GM18526 (cell line): ENCODE results near the gene CR2.

Experiments
- POLR2A ChIP-seq: IDR thresholded peaks from 3 replicates; pipeline ENCODE4 v1.6.1; 2011; ENCODE audit not compliant: insufficient read length; ENCODE audit errors: extremely low read depth

CR2 gene

DNA sequence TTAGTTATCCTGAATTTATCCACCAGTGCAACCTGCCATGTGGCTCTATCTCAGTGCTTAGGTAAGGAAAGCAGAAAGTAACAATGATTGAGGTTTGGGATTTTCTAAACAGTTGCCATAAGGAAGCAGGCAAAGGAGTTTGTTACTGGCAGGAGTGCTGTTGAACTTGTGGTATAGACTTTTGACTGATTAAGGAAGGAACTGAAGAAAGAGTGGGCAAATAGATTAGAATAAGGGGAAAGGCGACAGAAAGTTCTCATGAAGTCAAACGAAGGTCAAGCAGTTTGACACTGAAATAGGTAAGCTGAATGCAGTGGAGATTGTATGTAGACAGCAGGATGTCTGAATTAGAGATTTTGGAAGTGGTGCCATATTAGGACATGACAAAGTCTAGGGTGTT is 24.2 kb upstream of the CR2 start:
- TF ChIP-seq POLR2A, result no peak

DNA sequence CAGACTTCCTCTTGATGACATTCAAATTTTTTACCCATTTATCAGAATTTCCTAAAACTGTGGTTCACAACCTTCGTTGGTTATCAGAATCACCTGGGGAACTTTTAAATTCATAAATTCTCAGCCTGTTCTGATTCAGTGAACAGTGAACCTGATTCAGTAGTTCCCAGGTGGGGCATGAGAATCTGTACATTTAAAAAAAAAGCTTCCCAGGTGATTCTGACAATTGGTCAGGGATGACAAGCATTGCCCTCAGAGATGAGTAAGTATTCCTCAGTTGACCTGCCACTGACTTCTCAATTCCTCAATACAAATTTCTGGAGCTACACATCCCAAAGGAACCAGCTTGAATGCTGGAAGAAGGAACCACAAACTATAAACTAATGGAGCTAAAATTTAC is 23.5 kb upstream of the CR2 start:
- no peak for TF ChIP-seq POLR2A

DNA sequence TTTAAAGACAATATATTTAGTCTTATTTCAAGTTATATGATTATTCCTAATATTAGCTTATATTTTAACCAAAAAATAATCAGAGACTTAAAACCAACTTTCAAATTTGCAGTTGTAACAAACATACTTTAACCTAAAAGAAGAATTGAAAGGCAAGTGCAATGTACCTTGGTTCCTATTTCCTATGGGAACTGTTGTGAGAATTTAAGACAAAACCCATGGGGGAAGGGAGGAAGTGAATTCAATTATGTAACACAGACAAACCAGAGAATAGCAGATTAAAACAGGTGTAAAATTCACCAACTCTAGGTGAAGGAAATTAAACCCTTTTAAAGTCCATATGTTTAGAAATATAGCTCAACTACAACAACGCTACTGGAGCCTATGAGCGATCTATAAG is 22.6 kb upstream of the CR2 start:
- no peak for TF ChIP-seq POLR2A

DNA sequence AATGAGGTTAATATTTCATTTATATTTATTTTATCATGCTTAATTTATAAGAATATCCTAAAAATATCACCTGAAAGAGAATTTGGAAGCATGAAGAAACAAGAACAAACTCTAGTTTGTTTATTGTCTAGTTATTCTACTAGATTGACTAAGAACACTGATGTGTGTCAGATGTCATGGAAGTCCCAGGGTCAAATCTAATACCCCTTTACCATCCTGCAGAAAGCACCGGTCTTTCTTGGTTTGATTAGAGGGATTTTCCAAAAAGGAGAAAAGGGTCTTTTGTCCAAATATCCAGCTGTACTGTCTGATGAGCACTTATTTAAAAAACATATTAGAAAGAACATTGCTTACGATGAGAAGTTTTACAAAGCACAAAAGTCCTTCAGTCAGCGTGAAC is 20.7 kb upstream of the CR2 start:
- no peak for TF ChIP-seq POLR2A

DNA sequence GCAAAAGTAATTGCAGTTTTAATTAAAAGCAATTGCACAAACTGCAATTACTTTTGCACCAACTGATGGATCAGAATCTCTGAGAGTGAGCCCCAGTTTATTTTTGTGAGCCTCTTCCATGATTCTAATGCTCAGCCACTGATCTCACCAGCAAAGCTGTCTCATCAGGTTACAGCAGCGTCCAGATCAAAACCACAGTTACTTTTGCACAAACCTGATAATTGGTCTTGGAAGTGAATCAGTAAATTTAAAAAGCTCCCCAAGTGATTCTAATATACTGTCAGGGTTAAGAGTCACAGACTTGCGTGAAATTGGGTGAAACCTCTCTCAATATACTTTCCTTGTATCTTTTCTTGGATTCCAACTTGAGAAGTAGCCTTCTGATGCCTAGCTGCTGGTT is 13.5 kb upstream of the CR2 start:
- TF ChIP-seq POLR2A, result no peak

DNA sequence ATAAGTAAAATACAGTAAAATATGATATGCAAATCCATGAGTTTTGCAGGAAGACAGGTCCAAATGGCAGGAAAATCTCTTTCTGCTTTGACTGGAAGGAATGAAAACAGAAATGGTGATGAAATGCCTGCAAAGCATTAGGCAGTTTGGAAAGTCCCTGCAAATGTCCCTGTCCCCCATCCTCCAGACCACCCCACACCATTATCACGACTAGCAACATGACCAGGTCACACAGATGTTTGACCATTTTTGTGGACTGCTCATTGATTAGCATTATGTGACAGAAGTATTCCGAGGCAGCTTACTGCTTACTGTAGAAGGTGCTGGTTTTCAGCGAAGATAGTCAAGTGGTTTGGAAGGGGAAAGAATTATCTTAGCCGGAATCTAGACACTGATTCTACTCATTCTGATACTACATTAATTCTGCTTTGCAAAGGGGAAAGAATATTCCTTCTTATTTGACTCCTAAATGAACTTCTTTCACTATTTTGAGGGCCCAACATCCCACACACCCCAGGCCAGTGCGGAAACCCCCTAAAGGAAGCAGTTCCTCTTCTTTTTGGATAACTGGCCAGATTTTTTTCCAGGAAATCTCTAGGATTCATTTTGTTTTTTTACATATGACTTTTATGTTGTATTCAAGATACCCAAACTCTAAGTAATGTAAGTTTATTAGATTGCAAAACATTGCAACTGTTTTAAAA is 9.5 kb upstream of the CR2 start:
- TF ChIP-seq POLR2A, result no peak

DNA sequence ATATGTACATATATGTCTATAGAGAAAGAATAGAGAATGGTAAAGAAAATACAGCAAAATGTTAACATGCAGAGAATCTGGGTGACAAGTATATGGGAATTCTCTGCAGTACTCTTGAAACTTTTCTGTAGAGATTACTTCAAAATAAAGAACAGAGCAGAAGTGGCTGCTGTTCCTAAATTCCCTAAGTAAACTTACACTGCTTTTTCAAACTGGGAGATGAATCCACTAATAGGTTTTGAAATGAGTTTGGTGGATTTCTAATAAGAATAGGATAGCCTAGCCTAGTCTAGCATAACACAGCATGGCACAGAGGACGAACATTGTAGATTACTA is 450 bp upstream of the CR2 start:
- no peak for TF ChIP-seq POLR2A

DNA sequence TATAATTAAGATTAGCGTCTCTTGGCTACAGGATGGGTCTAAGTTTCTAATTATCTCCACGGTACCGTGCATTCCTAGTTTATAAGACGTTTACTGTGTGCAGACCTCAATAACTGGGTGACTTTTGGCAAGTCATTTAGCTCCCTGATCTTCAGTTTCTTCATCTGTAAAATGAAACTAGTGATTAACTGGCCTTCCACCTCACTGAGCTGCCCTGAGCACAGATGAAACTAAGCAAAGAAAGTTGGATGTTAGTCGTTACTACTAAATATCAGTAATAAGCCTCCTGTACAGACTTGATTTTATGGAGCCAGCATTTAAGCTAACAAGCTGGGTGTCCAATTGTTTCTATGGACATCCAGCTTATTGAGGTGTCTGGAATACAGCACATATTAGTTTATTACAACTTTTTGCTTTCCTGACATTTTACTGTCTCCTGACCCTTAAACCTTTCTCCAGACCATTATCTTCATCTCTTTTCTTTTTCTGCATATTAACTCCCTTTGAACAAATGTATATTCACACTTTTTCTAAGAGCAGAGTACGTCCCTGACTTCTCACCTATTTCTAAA is 1.1 kb downstream of the CR2 start:
- no peak for TF ChIP-seq POLR2A

DNA sequence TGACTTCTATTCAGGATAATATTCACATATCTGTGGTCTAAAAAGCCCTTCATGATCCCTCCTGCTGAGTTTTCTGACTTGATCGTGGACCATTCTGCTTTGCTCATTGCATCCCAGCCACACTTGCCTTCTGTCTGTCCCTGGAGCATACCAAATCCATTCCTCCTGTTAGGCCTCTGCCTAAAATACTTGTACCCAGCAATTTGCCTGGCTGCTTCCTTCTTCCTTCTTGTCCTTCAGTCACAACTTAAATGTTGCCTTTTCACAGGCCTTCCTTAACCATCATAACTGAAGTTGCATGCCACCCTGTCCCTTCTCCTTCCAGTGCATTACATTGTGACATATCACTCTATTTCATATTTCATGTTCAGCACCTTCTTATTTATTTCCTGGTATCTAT is 4.3 kb downstream of the CR2 start:
- no peak for TF ChIP-seq POLR2A

DNA sequence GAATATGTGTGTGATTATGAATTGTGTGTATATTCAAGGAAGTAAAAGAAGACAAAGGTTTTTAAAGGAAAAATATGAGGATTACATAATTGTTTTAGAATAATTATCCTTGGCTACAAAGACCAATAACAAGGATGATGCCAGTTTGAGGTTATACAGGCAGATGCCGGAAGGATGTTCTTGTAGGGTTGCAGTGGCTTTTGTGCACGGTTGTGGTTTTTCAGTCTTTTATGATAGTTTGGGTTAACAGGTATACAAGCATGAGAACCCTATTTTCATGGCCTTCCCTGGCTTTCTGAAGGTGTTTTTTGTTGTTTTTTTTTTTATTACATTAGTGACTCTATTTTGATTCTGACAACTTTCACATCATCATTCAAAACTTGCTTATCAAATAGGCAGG is 4.9 kb downstream of the CR2 start:
- no peak for TF ChIP-seq POLR2A

DNA sequence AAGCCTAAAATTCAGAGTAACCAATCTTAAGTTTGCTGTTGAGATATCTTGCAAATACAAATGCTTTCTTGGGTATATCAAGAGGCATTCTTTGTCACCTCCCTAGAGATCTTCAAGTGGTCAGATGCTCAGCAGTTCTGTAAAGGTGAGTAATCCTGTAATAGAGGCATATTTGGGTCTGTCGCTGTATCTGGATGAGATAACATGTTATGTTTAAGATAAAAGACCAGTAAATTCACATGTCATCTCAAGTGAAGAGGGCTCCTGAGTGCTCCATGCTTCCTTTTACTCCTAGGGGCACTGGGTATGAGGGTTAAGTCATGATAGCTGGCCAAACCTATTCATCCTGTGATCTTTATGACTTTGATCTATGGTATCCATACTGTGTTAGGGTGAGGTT is 7.5 kb downstream of the CR2 start:
- TF ChIP-seq POLR2A, result no peak

DNA sequence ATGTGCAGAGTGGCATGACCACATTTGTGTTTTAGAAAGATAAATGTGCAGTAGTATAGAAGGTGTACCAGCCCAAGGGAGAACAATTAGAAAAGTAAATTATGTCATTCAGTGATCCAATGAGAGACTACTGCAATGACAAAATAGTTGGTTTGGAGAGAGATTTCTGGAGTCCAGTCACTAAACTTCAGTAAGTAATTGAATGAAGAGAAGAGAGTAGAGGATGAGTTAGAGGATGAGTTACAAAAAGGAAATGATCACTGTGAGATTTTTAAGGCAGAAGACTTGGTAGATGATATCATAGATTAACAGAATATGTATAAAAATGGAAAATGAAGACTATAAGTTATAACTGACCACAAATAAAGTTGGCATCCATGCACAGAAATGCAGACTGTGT is 8.4 kb downstream of the CR2 start:
- no peak for TF ChIP-seq POLR2A

DNA sequence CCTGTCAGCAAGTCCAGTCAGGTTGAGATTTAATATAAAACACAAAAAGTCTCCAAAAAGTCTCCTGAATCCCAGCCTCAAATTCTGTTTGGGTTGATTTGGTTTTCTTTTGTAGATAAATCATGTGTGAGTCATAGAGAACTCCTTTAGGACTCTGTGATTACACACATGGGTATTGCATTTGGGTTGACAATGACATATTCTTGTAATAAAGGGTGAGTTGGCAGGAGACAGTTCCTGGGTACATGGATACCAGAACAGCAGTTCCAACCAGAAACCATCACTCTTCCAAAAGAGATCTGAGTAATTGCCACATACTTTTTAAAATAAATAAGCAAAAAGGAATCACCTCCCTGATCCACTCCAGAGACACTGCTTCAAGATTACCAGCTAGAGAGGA is 8.9 kb downstream of the CR2 start:
- TF ChIP-seq POLR2A, result no peak

DNA sequence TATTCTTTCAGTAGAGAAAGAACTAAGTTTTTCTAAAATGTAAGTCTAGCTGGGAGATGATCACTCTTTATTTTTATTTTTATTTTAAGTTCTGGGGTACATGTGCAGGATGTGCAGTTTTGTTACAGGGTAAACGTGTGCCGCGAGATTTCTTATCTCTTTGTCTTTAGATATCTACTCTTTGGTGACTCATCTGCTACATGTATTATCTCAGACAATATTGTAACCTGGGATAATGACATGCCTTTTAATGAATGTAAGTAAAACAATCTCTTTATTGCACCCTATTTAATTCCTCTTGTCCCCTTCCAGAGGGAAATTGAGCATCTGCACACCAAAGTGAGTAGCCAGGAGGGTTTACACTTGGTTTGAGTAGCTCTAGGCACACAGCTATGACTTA is 9.4 kb downstream of the CR2 start:
- TF ChIP-seq POLR2A, result no peak

DNA sequence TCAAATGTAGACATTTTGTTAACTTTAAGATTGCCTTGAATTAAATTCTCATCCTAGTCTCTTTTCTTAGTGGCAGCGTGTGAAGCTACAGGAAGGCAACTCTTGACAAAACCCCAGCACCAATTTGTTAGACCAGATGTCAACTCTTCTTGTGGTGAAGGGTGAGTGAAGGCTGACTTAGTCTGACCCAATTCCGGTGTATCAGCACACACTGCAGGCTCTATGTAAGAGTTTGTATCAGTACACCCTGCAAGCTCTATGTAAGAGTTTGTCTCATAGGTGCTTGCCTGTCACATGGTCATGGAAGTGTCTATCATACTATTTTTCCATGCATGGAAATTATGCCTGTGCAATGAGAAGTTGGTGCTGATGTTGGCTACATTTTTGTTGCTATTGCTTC is 16.8 kb downstream of the CR2 start:
- TF ChIP-seq POLR2A, result no peak

DNA sequence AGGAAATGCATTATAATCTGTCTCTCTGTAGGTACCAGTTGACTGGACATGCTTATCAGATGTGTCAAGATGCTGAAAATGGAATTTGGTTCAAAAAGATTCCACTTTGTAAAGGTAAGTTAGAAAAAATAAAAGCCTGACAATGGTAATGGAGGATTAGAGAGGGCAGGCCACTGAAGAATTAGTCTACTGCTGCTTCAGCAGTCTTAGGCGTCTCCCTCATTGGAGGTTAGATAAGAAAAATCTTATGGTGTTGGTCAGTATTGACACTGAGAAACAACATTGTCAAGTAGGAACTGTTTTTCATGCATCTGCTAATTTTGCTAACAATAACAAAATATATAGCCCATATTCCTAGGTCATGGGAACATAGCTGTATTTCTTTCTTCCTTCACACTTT is 20.1 kb downstream of the CR2 start:
- no peak for TF ChIP-seq POLR2A

DNA sequence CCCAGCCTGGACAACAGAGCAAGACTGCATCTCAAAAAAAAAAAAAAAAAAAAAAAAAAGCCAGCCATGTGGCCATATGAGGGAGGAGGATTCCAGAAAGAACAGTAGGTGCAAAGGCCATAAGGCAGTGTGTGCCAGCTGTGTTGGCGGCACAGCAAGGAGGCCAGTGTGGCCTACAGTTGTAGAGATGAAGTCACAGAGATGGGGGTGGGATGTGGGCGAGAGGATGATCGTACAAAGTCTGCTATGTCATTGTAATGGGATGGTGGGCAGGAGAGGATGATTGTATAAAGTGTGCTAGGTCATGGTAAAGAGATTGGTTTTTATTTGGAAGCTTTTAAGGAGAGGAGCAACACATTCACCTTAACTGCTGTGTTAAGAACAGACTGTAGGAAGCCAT is 32.1 kb downstream of the CR2 start:
- no peak for TF ChIP-seq POLR2A
